Panc1 (cell line): Measurements from ENCODE around the gene CLCF1. TPM values are rescaled to one million over a fixed set of nuclear protein-coding genes. Genes with fewer than 3 reads are reported as not detected.

Source experiments
- ATAC-seq: fragments of 200-7000 bp; cut with Tn5 transposase; 2 replicates; pipeline ENCODE4 v1.9.1; 2020; ENCODE audit warnings: mild to moderate bottlenecking, moderate library complexity
- BruUV-seq: library from RNA; stranded (reverse); fragments of 400-500 nt; replicated peaks from 2 replicates; lab custom pipeline; 2021; lab: Mats Ljungman, UMichigan
- CTCF ChIA-PET: fragments of 300-600 bp; sonication (Branson Sonifier 250); formaldehyde crosslinking; loops from one replicate; lab custom pipeline; 2022; ENCODE audit warnings: antibody characterized with exemption; lab: Charles Lee
- POLR2A ChIA-PET: fragments of 300-600 bp; sonication (Branson Sonifier 250); formaldehyde crosslinking; loops from one replicate; lab custom pipeline; 2022; ENCODE audit warnings: antibody characterized with exemption; lab: Charles Lee
- DNase-seq: peaks from one replicate; pipeline ENCODE4 v3.0.0-alpha.2; 2010; ENCODE audit warnings: low read depth, low spot score
- H3K27ac ChIP-seq: 2 replicates; pipeline ENCODE4 v1.5.1; 2011; ENCODE audit warnings: mild to moderate bottlenecking, low read length, inconsistent platforms
- H3K27me3 ChIP-seq: fragments of 200-500 bp; sonication (Bioruptor generic); 2 replicates; pipeline ENCODE4 v1.6.0; 2014; ENCODE audit warnings: low read length, inconsistent platforms; ENCODE audit not compliant: control insufficient read depth, insufficient read depth
- H3K36me3 ChIP-seq: fragments of 200-500 bp; sonication (Bioruptor generic); 2 replicates; pipeline ENCODE4 v1.5.1; 2014; ENCODE audit warnings: inconsistent platforms, mild to moderate bottlenecking, low read length, moderate library complexity; ENCODE audit not compliant: control insufficient read depth, insufficient read depth
- H3K4me1 ChIP-seq: 2 replicates; pipeline ENCODE4 v1.5.1; 2011; ENCODE audit warnings: inconsistent platforms, mild to moderate bottlenecking, low read length, moderate library complexity; ENCODE audit not compliant: control insufficient read depth, insufficient read depth
- H3K4me3 ChIP-seq, 2 experiments: 2 replicates each; pipeline ENCODE4 v1.5.1; 2011 to 2012; ENCODE audit warnings: low read depth in 2 of 2, low read length in 2 of 2, mild to moderate bottlenecking in 2 of 2, inconsistent platforms in 1 of 2, moderate library complexity in 1 of 2
- H3K9me3 ChIP-seq: fragments of 200-500 bp; sonication (Bioruptor generic); 2 replicates; pipeline ENCODE4 v1.5.1; 2014; ENCODE audit warnings: low read depth, mild to moderate bottlenecking, inconsistent platforms, low read length, moderate library complexity; ENCODE audit not compliant: control insufficient read depth, insufficient read depth
- POLR2AphosphoS5 ChIP-seq: IDR thresholded peaks from 2 replicates; pipeline ENCODE4 v1.6.1; 2012; ENCODE audit warnings: mild to moderate bottlenecking, low read depth, low read length, moderate library complexity
- SIN3A ChIP-seq: IDR thresholded peaks from 2 replicates; pipeline ENCODE4 v1.6.1; 2012; ENCODE audit warnings: low read depth, mild to moderate bottlenecking, low read length, moderate library complexity, borderline replicate concordance; ENCODE audit not compliant: insufficient read depth
- in situ Hi-C: cut with HindIII; loops from 2 replicates; pipeline ENCODE4 v1.10.0; 2016; ENCODE audit warnings: low sequenced_read_pairs, low pct_unique_long_range_greater_than_20kb
- intact Hi-C: fragments of 100-400 bp; cut with micrococcal nuclease; formaldehyde crosslinking; loops from one replicate; pipeline ENCODE4 v1.10.0; 2022; ENCODE audit not compliant: unreplicated experiment
- total RNA-seq: library from RNA; stranded (reverse); gene quantifications from one replicate; pipeline ENCODE4 v1.2.1, GENCODE V29; 2021; ENCODE audit not compliant: unreplicated experiment
- TF ChIP-seq, protein P1 (sequence below): fragments of 450-650 bp; IDR thresholded peaks from 2 replicates; pipeline ENCODE4 v1.5.1; 2017; ENCODE audit warnings: mild to moderate bottlenecking
- TF ChIP-seq, protein P2 (sequence below), 2 experiments: IDR thresholded peaks; 2 replicates each; pipeline ENCODE4 v1.6.1; 2011 to 2012; ENCODE audit warnings: low read depth in 2 of 2, control low read depth in 1 of 2, low read length in 1 of 2, mild to moderate bottlenecking in 1 of 2, moderate library complexity in 1 of 2; ENCODE audit not compliant: insufficient read depth in 1 of 2

Gene CLCF1
- total RNA-seq, 1 experiment from 2014 or later, result 9.3 TPM

DNA sequence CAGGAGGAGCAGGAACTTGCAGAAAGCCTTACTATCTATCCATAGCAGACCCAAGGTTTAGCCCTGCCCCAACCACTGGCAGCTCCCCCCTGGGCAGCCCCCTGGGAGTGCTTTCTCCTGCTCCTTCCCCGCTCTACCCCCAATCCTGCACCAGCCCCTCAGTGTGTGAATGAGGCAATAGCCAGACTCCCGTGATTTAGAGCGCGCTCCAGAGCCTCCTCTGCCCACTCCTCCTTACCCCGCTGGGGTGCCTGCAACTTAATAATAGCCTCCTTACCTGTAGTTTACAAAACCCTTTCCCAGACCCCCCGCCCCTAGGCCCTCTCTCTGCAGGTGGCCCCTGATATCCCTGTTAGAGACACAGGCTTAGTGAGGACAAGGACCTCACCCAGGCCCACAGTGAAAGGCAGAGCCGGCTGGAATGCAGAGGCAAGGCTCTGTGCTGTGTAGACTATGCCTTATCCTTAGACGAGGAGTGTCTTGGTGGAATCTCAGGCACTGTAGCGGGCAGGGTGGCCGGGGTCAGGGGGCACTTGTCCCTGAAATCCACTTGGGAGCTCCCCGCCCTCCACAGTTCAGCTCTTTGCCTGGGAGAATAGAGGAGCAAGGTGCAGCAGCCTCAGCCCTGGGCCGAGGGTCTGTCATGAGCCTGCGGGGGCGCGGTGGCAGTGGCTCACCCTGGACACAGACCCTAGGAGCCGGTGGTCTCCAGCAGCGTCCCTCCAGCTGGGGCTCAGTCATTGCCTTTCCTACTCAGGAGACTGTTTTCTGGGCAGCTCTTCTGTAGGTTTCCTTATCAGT is 37.8 kb upstream of the CLCF1 start:
- Histone ChIP-seq H3K27ac (no peak overlapping the region), H3K27me3 (no peaks in the 10 kb centered on the region), H3K4me1 (peaks cover 22% of the 10 kb centered on the region), H3K36me3 (no peaks in the 10 kb centered on the region), H3K9me3 (no peaks in the 10 kb centered on the region), H3K4me3 (no peak overlapping the region)
- ATAC-seq (no peak), DNase-seq (no peak)
- POLR2A ChIA-PET, result interaction anchor here (1.2 kb wide), 1 partner anchor 10 kb away, joined by 3 read pairs; the partner anchor contains the start of gene PPP1CA
- intact Hi-C loops, result loop anchor here (5.0 kb wide), 1 partner anchor 96 kb away; the partner anchor contains the start of genes CDK2AP2 and PITPNM1
- no TSS peak for BruUV-seq
- 0 out of 2 replicates have a peak, but pooled peaks have one; percentile 4 for TF ChIP-seq POLR2AphosphoS5
- no peak for TF ChIP-seq SIN3A
- CTCF ChIA-PET, result interaction anchor here (2.1 kb wide), 1 partner anchor 9 kb away, joined by 9 read pairs; the partner anchor contains the start of gene PPP1CA
- in situ Hi-C loops, result no loop called here

DNA sequence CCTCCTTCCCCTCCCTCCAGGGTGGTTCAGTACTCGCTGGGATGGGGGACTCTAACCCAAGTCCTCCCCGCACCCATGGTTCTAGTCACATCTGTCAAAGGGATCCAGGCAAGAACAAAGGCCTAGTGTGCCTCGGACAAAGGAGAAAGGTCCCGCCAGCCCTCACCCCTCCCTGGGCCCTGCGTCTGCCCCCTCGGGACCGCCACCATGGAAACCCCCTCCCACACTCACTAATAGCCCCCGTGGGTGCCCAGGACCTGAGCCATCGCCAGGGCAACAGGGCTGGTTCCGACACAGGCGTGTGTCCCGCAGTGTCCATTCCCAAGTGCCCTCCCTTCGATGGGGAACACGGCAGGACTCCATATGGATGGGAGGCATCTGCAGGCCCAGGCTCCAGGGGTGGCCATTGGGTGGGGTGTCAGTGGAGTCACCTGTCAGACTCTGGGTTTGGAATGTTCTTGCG is 37.0 kb upstream of the CLCF1 start:
- ChIA-PET POLR2A (no interaction called here), CTCF (interaction anchor here (2.1 kb wide), 1 partner anchor 9 kb away, joined by 9 read pairs; the partner anchor contains the start of gene PPP1CA)
- no TSS peak for BruUV-seq
- Histone ChIP-seq H3K4me1 (peaks cover 18% of the 10 kb centered on the region), H3K9me3 (no peaks in the 10 kb centered on the region), H3K36me3 (no peaks in the 10 kb centered on the region), H3K27me3 (no peaks in the 10 kb centered on the region), H3K4me3 (no peak overlapping the region), H3K27ac (no peak overlapping the region)
- in situ Hi-C loops (no loop called here), intact Hi-C loops (loop anchor here (5.0 kb wide), 1 partner anchor 97 kb away; the partner anchor contains the start of genes CDK2AP2 and PITPNM1)
- no peak for DNase-seq
- TF ChIP-seq, protein P1, sequence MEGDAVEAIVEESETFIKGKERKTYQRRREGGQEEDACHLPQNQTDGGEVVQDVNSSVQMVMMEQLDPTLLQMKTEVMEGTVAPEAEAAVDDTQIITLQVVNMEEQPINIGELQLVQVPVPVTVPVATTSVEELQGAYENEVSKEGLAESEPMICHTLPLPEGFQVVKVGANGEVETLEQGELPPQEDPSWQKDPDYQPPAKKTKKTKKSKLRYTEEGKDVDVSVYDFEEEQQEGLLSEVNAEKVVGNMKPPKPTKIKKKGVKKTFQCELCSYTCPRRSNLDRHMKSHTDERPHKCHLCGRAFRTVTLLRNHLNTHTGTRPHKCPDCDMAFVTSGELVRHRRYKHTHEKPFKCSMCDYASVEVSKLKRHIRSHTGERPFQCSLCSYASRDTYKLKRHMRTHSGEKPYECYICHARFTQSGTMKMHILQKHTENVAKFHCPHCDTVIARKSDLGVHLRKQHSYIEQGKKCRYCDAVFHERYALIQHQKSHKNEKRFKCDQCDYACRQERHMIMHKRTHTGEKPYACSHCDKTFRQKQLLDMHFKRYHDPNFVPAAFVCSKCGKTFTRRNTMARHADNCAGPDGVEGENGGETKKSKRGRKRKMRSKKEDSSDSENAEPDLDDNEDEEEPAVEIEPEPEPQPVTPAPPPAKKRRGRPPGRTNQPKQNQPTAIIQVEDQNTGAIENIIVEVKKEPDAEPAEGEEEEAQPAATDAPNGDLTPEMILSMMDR, result no peak
- TF ChIP-seq, protein P2, sequence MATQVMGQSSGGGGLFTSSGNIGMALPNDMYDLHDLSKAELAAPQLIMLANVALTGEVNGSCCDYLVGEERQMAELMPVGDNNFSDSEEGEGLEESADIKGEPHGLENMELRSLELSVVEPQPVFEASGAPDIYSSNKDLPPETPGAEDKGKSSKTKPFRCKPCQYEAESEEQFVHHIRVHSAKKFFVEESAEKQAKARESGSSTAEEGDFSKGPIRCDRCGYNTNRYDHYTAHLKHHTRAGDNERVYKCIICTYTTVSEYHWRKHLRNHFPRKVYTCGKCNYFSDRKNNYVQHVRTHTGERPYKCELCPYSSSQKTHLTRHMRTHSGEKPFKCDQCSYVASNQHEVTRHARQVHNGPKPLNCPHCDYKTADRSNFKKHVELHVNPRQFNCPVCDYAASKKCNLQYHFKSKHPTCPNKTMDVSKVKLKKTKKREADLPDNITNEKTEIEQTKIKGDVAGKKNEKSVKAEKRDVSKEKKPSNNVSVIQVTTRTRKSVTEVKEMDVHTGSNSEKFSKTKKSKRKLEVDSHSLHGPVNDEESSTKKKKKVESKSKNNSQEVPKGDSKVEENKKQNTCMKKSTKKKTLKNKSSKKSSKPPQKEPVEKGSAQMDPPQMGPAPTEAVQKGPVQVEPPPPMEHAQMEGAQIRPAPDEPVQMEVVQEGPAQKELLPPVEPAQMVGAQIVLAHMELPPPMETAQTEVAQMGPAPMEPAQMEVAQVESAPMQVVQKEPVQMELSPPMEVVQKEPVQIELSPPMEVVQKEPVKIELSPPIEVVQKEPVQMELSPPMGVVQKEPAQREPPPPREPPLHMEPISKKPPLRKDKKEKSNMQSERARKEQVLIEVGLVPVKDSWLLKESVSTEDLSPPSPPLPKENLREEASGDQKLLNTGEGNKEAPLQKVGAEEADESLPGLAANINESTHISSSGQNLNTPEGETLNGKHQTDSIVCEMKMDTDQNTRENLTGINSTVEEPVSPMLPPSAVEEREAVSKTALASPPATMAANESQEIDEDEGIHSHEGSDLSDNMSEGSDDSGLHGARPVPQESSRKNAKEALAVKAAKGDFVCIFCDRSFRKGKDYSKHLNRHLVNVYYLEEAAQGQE (IDR thresholded peaks at IDR 0.05; ENCODE audit: insufficient read depth in 1 of 2, low read depth in 2 of 2, low read length in 1 of 2), result 0 out of 4 replicates have a peak, but pooled peaks of 1 of the 2 experiments have one; percentile 13
- no peak for ATAC-seq
